ENCODE measurements around the gene HRH2. TPM values are rescaled to one million over a fixed set of nuclear protein-coding genes. Genes with fewer than 3 reads are reported as not detected.

Gene HRH2
- total and polyA plus RNA-seq, 9 of the 15 experiments (the other 6 are each of a cell fraction or from before 2014, with no cell fraction given) = 0.04 TPM; not detected in 8

- no peak for TF ChIP-seq ZNF133 (CRISPR knock-in tag; IDR thresholded peaks at IDR 0.05)
- no peak for TF ChIP-seq ZNF124 (CRISPR knock-in tag; IDR thresholded peaks at IDR 0.05)
Observed at GRCh38 chr5:175735701-175736100, 77.8 kb downstream of the HRH2 start (continued).

- Histone ChIP-seq H3K27ac (ENCODE audit: extremely low read depth, low read depth, low read length) (no peak overlapping the region), H3K9me1 (ENCODE audit: control insufficient read depth, insufficient read depth, low read length) (no peaks in the 10 kb centered on the region), H4K20me1 (replicated peaks; ENCODE audit: control insufficient read depth, insufficient read depth, low read length) (peaks cover 4% of the 10 kb centered on the region; the same call in 1 of the 2 replicates), H2AFZ (ENCODE audit: low read depth, low read length) (no peak overlapping the region), H3K36me3 (ENCODE audit: control insufficient read depth, insufficient read depth, low read length) (no peaks in the 10 kb centered on the region), H3K27me3 (ENCODE audit: control insufficient read depth in 2 of 2, insufficient read depth in 2 of 2, low read length in 2 of 2) (peaks cover 2 to 66% of the 10 kb centered on the region in 2 experiments; a peak in 4 of 5 replicates), H3K9me3 (replicated peaks; ENCODE audit: control insufficient read depth, insufficient read depth, low read depth, low read length) (no peaks in the 10 kb centered on the region), H3K9ac (ENCODE audit: insufficient read depth in 1 of 2, low read depth in 2 of 2, low read length in 2 of 2) (no peak overlapping the region), H3K4me2 (ENCODE audit: insufficient read depth, low read length) (no peak overlapping the region), H3K4me3 (no peak overlapping the region), H3K4me1 (replicated peaks in 1 of 2; ENCODE audit: control insufficient read depth in 2 of 2, insufficient read depth in 2 of 2, low read length in 2 of 2) (no peaks in the 10 kb centered on the region; a peak in 1 of 5 replicates), H3K79me2 (ENCODE audit: control insufficient read depth, insufficient read depth, low read length) (no peaks in the 10 kb centered on the region)
- intact Hi-C loops (cut with micrococcal nuclease) (no loop called here), in situ Hi-C loops (cut with MboI) (loop anchor here (25.0 kb wide), 2 partner anchors 851 to 1376 kb away; no protein-coding TSS in a partner anchor)
- no peak for DNase-seq (ENCODE audit: extremely low read depth in 1 of 4, low spot score in 3 of 4)
- WGBS (ENCODE audit: insufficient coverage, low coverage, missing lambda C conversion rate) = 0% methylated on average over 2 of the region's 4 CpGs
- TF ChIP-seq ZNF197 (CRISPR knock-in tag; IDR thresholded peaks at IDR 0.05; ENCODE audit: low read depth) (no peak), TEAD4 (IDR thresholded peaks at IDR 0.05; ENCODE audit: low read length) (no peak), TEAD4 (CRISPR knock-in tag; IDR thresholded peaks at IDR 0.05; ENCODE audit: borderline replicate concordance) (no peak), ZNF764 (CRISPR knock-in tag; IDR thresholded peaks at IDR 0.05; ENCODE audit: low read depth) (no peak), ZNF583 (CRISPR knock-in tag; IDR thresholded peaks at IDR 0.05) (no peak), PHB (CRISPR knock-in tag; IDR thresholded peaks at IDR 0.05) (no peak), ESRRA (IDR thresholded peaks at IDR 0.05; ENCODE audit: borderline replicate concordance, low read depth) (no peak), SAFB2 (IDR thresholded peaks at IDR 0.05; ENCODE audit: borderline replicate concordance, low read depth, low read length, severe bottlenecking) (no peak), NR0B1 (IDR thresholded peaks at IDR 0.05; ENCODE audit: partially characterized antibody) (no peak)
- CTCF ChIA-PET (ENCODE audit: low intra/inter-chr PET ratio) = no interaction called here
- FAIRE-seq = no peak
- BruUV-seq (replicated peaks) = no TSS peak
- POLR2A ChIA-PET = no interaction called here
- no peak for ATAC-seq
Observed at GRCh38 chr5:175736652-175737051, 78.8 kb downstream of the HRH2 start.
